Central memory CD8-positive, alpha-beta T cell (primary cell): ENCODE measurements around the gene KCNMA1.

ENCODE experiments used
- ATAC-seq: fragments of 150-1000 bp; cut with Tn5 transposase; replicated peaks from 2 replicates; pipeline ENCODE4 v1.10.0; 2022; ENCODE audit warnings: mild to moderate bottlenecking, moderate FRiP score, moderate number of reproducible peaks; ENCODE audit not compliant: poor library complexity, severe bottlenecking; ENCODE audit errors: extremely low read depth
- DNase-seq, 2 donors: peaks; one replicate each; pipeline ENCODE4 v3.0.0; 2021; ENCODE audit warnings: low spot score in 2 of 2
- H3K27ac Mint-ChIP-seq: one replicate; pipeline ENCODE4 v1.8.0; 2022; ENCODE audit warnings: low read depth, mild to moderate bottlenecking, moderate library complexity, mixed read lengths
- H3K27me3 Mint-ChIP-seq: one replicate; pipeline ENCODE4 v1.8.0; 2022; ENCODE audit warnings: mixed read lengths
- H3K36me3 Mint-ChIP-seq: one replicate; pipeline ENCODE4 v1.8.0; 2022; ENCODE audit warnings: mild to moderate bottlenecking, moderate library complexity, mixed read lengths; ENCODE audit not compliant: insufficient read depth
- H3K4me1 Mint-ChIP-seq: one replicate; pipeline ENCODE4 v1.8.0; 2022; ENCODE audit warnings: mixed read lengths
- H3K4me3 Mint-ChIP-seq: one replicate; pipeline ENCODE4 v1.8.0; 2022; ENCODE audit warnings: mild to moderate bottlenecking, moderate library complexity, mixed read lengths
- H3K9me3 Mint-ChIP-seq: one replicate; pipeline ENCODE4 v1.8.0; 2022; ENCODE audit warnings: mixed read lengths

KCNMA1 gene

DNA sequence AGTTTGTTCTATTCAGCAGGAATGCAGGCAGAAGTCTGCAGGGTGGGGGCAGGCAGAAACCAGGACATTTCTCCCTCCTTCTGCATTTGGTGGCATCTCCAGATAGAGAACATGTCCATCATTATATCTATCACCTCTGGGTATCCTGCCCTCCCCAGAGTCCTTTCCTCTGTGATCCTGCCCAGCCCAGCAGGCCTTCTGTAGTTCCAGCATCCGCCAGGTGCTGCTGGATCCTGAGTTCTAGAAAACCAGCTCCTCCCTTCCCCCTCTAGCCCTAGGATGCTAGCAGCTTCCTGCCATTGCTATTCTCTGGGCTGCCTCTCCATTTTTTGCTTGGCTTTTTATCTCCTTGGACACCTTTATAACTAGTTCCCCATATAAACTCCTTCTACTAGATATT is 180.3 kb downstream of the KCNMA1 start:
- Mint-ChIP-seq H3K27ac (no peak overlapping the region), H3K4me1 (no peaks in the 10 kb centered on the region), H3K4me3 (no peak overlapping the region), H3K27me3 (peaks cover 11% of the 10 kb centered on the region), H3K9me3 (no peaks in the 10 kb centered on the region), H3K36me3 (no peaks in the 10 kb centered on the region)
- DNase-seq, result no peak
- ATAC-seq, result no peak

DNA sequence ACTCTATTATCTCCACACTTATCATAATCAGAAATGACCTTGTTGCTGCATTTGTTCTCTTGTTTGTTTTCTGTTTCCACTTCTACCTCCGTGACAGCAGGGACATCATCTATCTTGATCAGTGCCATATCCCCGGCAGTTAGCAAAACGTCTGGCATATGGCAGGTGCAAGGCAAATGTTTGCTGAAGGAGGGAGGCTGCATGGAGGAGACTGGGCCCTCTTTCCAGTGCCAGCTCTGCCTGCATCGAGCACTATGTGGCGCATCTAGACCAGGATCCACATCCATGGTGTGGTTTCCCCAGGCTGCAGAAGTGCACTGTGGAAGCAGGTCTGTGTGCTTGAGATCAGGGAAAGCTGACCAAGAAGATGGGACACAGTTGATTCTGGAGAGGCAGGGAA is 181.2 kb downstream of the KCNMA1 start:
- Mint-ChIP-seq H3K4me1 (no peaks in the 10 kb centered on the region), H3K36me3 (no peaks in the 10 kb centered on the region), H3K27me3 (peaks cover 11% of the 10 kb centered on the region), H3K27ac (no peak overlapping the region), H3K9me3 (no peaks in the 10 kb centered on the region), H3K4me3 (no peak overlapping the region)
- DNase-seq (no peak), ATAC-seq (no peak)

DNA sequence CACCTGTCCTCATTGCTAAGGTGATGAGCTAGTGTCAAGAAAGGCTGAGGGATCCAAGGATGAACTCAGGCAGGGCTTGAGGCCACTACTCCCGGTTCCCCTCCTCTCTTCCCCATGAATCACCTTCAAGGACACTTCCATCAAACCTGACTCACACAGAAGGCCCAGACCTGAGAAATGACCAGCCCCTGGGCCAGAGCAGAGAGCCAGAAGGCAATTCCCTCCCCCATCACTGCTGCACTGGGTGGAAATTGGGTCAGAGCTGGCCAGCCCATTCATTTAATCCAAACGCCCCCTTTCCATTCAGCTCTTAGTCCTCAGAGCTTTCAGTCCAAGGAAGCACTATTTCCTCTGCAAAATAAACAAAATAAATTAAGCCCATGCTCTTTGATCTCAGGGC is 182.0 kb downstream of the KCNMA1 start:
- no peak for ATAC-seq
- DNase-seq, result no peak
- H3K4me3 Mint-ChIP-seq, result no peak overlapping the region
- no peaks in the 10 kb centered on the region for H3K36me3 Mint-ChIP-seq
- H3K9me3 Mint-ChIP-seq, result no peaks in the 10 kb centered on the region
- peaks cover 11% of the 10 kb centered on the region for H3K27me3 Mint-ChIP-seq
- no peaks in the 10 kb centered on the region for H3K4me1 Mint-ChIP-seq
- H3K27ac Mint-ChIP-seq, result no peak overlapping the region

DNA sequence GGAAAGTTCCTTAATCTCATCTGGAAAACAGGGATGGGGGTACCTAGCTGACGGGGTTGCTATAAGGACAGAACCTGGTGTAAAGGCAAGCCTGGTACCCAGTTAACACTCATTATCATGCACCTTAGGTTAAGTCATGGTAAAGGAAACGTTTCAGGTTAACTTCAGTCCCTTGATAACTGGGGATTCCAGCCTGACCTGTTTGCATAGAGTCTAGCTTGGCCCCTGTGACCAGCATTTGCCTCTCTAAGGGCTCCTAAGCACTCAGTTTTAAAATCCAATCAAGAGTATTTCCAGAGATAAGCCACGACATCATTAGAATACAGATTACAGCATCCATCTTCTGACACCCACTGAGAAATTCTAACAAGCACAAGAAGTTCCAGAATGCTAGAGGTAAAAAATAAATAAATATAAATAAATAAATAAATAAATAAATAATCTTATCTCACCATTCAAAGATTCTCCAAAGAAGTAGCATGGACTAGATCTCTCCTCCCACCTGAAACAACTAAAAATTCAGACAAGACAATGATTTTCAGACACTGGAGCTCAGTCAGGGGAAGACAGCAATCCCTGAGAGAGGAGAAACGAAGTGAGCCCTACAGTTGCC is 184.6 kb downstream of the KCNMA1 start:
- no peaks in the 10 kb centered on the region for H3K36me3 Mint-ChIP-seq
- H3K27me3 Mint-ChIP-seq, result peaks cover 11% of the 10 kb centered on the region
- DNase-seq (no peak), ATAC-seq (no peak)
- H3K4me3 Mint-ChIP-seq, result no peak overlapping the region
- no peaks in the 10 kb centered on the region for H3K9me3 Mint-ChIP-seq
- no peaks in the 10 kb centered on the region for H3K4me1 Mint-ChIP-seq
- H3K27ac Mint-ChIP-seq, result no peak overlapping the region

DNA sequence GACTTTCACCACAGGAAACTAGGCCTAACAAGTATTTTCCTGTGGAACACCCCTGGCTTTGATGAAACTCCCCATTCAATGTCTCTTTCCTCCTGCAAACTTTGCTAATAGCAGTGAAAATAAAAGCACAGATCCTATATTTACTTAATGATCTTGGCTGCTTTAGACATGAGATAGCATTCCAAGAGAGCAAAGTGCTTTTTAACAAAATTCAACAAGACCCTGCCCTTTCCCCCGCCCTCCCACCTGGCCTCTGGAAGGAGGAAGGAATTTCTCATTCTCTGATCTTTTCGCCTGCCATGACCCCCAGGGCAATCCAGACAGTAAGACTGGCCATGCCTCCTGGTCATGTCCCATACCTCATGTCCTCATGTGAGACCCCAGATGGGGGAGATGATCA is 185.7 kb downstream of the KCNMA1 start:
- Mint-ChIP-seq H3K9me3 (no peaks in the 10 kb centered on the region), H3K4me3 (no peak overlapping the region), H3K36me3 (no peaks in the 10 kb centered on the region), H3K27me3 (no peaks in the 10 kb centered on the region), H3K27ac (no peak overlapping the region), H3K4me1 (no peaks in the 10 kb centered on the region)
- ATAC-seq (no peak), DNase-seq (no peak)

DNA sequence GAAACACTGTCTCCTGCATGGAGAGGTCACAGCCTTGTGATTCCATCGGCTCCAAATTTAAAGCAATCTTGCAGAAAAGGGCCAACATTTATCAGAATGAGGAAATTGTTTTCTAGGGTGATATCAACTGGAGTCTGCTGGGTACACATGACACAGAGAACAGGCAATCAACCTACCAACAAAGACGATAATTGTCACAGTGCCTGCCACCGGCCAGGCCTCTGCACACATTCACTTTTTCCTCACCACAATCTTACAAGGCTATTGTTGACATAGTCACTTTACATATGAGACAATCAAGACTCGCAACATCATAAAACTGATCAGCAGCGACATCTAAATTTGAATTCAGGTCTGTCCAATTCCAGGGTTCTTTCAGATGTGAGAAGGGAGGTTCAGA is 189.4 kb downstream of the KCNMA1 start:
- Mint-ChIP-seq H3K27ac (no peak overlapping the region), H3K9me3 (no peaks in the 10 kb centered on the region), H3K4me3 (no peak overlapping the region), H3K27me3 (peaks cover 1% of the 10 kb centered on the region), H3K4me1 (no peaks in the 10 kb centered on the region), H3K36me3 (no peaks in the 10 kb centered on the region)
- ATAC-seq (no peak), DNase-seq (no peak)

DNA sequence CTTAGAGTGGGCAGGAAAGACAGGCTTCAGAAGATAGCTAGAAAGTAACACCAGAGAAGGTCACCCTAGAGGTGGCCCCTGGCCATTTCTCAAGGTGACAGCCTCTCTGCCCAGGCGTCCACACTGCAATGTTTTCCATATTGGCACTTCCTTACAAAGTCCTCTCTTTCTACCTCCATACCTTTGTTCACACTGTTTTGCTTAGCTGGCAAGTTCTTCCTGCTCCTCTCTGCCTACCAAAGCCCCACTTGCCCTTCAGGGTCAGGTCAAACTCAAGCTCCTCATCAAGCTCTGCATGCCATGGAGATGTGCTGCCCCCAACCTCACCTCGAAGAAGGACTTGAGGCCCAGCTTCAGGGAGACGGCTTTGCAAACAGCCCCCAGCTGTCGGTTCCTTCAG is 190.9 kb downstream of the KCNMA1 start:
- no peaks in the 10 kb centered on the region for H3K36me3 Mint-ChIP-seq

DNA sequence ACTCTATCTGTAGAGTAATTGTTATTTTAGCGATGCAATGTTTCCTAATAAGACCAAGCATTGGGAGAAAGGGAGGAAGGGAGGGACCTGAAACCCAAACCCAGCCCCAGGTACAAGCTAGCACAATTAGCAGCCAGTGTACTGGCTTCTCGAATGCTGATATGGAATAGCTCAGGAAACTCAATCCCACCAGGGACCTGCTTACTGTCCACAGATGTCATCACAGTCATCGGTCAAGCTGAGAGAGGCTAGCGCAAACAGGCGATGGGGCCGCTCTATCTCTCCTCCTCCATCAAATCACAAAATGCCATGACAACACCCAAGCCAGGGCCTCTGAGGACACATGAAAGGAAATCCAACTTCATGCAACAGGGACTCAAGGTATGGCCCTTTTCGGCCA is 192.1 kb downstream of the KCNMA1 start:
- DNase-seq, result no peak
- no peak for ATAC-seq
- Mint-ChIP-seq H3K9me3 (no peaks in the 10 kb centered on the region), H3K4me3 (no peak overlapping the region), H3K4me1 (no peaks in the 10 kb centered on the region), H3K27ac (no peak overlapping the region), H3K36me3 (no peaks in the 10 kb centered on the region), H3K27me3 (peaks cover 16% of the 10 kb centered on the region)

More for the DNA sequence above, 190.9 kb downstream of the KCNMA1 start:
- no peak overlapping the region for H3K27ac Mint-ChIP-seq
- H3K4me1 Mint-ChIP-seq, result no peaks in the 10 kb centered on the region
- H3K9me3 Mint-ChIP-seq, result no peaks in the 10 kb centered on the region
- no peak for ATAC-seq
- no peak for DNase-seq
- H3K4me3 Mint-ChIP-seq, result no peak overlapping the region
- H3K27me3 Mint-ChIP-seq, result peaks cover 16% of the 10 kb centered on the region

DNA sequence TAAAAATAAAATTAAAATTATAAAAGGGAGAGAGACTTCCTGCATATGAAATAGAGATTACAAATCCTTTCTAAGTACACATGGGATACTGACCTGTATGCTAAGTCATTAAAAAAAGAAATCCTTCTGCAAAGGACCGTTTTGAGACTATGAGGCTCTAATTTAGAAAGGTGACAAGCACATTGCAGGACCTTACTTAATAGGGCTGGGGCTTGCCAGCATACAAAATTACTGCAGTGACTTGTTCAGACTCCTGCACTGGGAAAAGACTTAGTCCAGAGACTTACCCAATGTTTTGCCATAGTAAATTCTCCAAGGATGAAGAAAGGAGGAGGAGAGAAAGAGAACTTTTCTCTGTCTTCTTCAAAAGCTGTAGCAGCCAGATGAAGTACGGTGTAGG is 193.6 kb downstream of the KCNMA1 start:
- Mint-ChIP-seq H3K27me3 (peaks cover 16% of the 10 kb centered on the region), H3K36me3 (no peaks in the 10 kb centered on the region), H3K27ac (no peak overlapping the region), H3K4me1 (no peaks in the 10 kb centered on the region), H3K9me3 (no peaks in the 10 kb centered on the region), H3K4me3 (no peak overlapping the region)
- no peak for DNase-seq
- no peak for ATAC-seq

DNA sequence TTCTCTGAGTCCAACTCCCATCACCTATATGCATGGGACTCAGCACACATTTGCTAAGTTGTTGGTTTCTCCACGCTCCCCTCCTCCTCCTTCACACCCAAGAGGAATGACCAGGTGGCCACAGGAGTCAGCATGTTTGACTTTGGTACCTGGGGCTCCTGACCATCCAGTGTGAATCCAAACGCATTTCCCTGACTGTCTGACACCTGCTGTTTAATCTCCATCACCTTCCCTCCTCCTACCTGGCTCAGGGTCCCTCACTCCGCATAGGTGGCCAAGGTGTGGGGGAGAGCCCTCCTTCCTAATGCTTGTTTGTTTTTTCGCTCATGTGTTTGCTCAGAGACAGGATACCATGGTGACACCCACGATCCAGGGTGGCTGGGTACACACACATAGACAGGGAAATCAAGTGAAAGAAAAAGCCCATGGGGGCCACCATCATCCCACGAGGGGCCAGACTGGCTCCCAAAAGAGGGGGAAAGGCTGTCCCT is 194.9 kb downstream of the KCNMA1 start:
- peaks cover 16% of the 10 kb centered on the region for H3K27me3 Mint-ChIP-seq
- H3K4me1 Mint-ChIP-seq, result no peaks in the 10 kb centered on the region
- no peak for DNase-seq
- H3K9me3 Mint-ChIP-seq, result no peaks in the 10 kb centered on the region
- no peak overlapping the region for H3K4me3 Mint-ChIP-seq
- H3K36me3 Mint-ChIP-seq, result no peaks in the 10 kb centered on the region
- no peak overlapping the region for H3K27ac Mint-ChIP-seq
- ATAC-seq, result no peak

DNA sequence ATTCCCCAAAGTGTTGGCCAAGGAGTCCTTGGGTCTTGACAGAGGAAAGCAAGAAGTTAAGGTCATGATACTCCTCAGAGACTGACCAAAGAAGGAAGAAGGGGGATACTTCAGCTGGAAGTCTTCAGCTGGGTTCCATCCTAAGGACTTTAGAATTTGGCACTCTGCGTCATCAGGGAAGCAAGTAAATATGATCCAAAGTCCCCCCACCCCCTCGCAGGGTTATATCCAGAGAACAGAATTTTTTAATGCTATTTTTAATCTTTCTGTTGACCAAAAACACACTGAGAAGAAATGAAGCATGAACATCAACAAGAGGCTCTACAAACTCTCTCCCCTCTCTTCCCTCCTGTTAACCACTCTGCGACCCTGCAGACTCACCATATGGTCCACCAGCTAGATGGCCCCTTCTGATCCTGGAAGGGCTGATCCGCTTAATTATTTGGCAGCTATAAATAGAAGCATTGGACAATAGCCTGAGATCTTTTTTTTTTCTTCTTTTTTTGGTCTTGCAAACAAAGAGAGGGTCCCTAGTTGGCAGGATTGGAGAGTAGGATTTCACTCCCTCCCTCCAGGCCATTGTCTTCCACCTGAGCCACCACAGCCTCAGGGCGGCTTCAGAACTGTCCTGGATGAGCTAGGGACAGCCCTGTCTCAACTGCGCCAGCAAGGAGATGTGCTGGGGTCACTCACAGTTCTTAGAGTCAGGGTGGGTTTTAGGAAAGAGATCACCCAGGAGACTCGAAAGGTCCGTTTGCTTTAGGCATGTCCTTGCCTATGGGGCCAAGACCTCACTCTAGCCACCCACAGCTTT is 196.0 kb downstream of the KCNMA1 start:
- no peak overlapping the region for H3K4me3 Mint-ChIP-seq
- no peaks in the 10 kb centered on the region for H3K36me3 Mint-ChIP-seq
- ATAC-seq, result no peak
- no peaks in the 10 kb centered on the region for H3K9me3 Mint-ChIP-seq
- DNase-seq, result no peak
- no peak overlapping the region for H3K27ac Mint-ChIP-seq
- peaks cover 16% of the 10 kb centered on the region for H3K27me3 Mint-ChIP-seq
- no peaks in the 10 kb centered on the region for H3K4me1 Mint-ChIP-seq

DNA sequence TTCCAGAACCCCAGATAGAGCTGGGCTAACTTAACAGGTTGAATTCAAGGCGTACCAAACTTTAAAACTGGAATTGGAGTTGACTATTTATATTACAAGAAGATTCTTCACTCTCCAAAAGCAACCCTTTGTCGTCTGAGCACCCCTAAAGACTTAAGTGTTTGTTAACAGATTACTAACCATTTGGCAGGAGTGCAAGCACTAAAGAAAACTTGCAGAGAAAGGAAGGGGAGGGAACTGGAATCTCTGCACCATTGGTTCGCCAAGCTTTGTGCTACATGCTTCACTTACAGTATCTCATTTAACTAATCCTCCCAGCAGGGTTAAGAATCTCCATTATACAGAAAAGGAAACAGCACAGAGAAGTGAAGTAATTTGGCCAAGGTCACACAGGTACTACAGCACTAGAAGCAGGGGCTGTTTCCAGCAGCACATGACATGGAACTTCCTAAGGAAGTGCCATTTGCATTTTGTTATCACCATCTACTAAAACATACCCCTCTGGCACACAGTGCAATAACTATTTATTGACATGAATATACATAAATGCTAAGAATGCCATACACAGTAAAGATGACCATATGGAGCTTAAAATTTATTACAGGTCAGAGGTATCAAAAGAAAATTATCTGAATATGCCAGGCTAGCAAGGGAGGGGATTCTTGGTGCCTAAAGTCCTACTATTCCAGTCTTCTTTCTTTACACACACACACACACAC is 201.2 kb downstream of the KCNMA1 start:
- H3K27me3 Mint-ChIP-seq, result no peaks in the 10 kb centered on the region
- no peaks in the 10 kb centered on the region for H3K9me3 Mint-ChIP-seq
- no peak overlapping the region for H3K4me3 Mint-ChIP-seq
- no peak overlapping the region for H3K27ac Mint-ChIP-seq
- ATAC-seq, result no peak
- no peak for DNase-seq
- H3K4me1 Mint-ChIP-seq, result no peaks in the 10 kb centered on the region
- H3K36me3 Mint-ChIP-seq, result no peaks in the 10 kb centered on the region

DNA sequence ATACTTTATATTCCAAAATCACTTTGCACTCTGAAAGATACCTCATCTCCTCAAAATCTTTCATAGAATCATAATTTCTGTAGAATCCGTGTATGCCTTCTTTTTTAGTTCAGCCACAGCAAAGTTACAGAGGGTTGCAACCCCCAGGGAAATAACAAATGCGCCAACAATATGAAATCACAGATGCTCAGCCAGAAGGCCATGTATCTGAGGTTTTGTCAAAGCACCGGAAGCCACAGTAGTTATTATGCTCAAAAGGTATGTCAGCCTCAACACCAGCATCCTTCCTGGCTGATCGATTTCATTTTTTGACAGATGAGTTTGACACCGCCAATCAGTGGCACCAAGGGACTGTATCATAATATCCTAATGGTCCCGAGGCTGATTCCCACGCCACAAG is 204.1 kb downstream of the KCNMA1 start:
- Mint-ChIP-seq H3K27me3 (peaks cover 10% of the 10 kb centered on the region), H3K27ac (peak overlapping the region; percentile 30), H3K4me1 (no peaks in the 10 kb centered on the region), H3K9me3 (no peaks in the 10 kb centered on the region), H3K36me3 (no peaks in the 10 kb centered on the region), H3K4me3 (no peak overlapping the region)
- DNase-seq (no peak), ATAC-seq (no peak)
